GM18907 (cell line): ENCODE results near the gene BPIFB3.

Source experiments
- ATAC-seq: cut with Tn5 transposase; IDR thresholded peaks from one replicate; pipeline ENCODE4 v1.9.1; 2021; ENCODE audit warnings: mild to moderate bottlenecking, moderate library complexity; ENCODE audit not compliant: unreplicated experiment

The BPIFB3 gene

GRCh38 chr20:33053291-33054106 is at the start of gene BPIFB3:
BPIFB3 (plus strand) TSS chr20:33053903; CDS start chr20:33055436, 1,533 bp downstream.
- ATAC-seq: no peak

DNA sequence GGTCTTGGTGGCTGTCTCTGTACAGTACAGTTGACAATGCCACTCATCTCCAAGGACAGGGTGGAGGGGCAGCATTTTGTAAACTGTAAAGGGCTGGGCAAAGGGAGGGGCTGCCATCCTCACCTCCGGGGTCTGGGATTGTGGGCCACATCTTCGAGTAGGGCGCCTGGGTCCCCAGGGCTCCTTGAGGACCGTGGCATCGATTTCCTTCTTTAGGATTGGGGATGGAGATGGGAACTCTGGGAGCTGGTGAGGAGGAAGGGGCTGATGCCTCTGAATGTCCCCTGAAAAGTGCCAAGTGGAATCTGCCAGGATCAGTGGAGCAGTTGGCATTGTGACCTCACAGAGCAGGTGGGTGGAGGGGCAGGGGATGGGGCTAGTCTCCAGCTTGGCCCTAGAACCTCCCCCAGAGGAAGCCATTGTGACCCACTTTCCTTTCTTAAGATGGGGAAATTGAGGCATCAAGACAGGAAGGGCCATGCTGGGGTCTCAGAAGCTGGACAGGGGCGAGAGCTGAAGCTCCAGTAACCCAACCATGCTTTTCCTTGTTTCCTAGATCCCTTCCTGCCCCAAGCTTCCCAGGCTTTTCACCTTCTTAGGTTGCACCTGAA is 49.5 kb upstream of the BPIFB3 start, which contains the start of gene SUN5:
Gene SUN5 (minus strand): TSS at position 293 of the 611 bp plus-strand sequence. CDS start 93 bp downstream, at position 200.
- ATAC-seq: no peak

GRCh38 chr20:33005132-33005566 is 48.6 kb upstream of the BPIFB3 start:
- no peak for ATAC-seq

- ATAC-seq: no peak
Observed at GRCh38 chr20:33005908-33006775, 47.6 kb upstream of the BPIFB3 start.

GRCh38 chr20:33006776-33007375 is 46.8 kb upstream of the BPIFB3 start:
- ATAC-seq: no peak

GRCh38 chr20:33007376-33008335 is 46.0 kb upstream of the BPIFB3 start, which contains the start of gene BPIFB2:
BPIFB2 (plus strand) TSS chr20:33007704; CDS start chr20:33008575, 871 bp downstream.
- ATAC-seq: no peak

DNA sequence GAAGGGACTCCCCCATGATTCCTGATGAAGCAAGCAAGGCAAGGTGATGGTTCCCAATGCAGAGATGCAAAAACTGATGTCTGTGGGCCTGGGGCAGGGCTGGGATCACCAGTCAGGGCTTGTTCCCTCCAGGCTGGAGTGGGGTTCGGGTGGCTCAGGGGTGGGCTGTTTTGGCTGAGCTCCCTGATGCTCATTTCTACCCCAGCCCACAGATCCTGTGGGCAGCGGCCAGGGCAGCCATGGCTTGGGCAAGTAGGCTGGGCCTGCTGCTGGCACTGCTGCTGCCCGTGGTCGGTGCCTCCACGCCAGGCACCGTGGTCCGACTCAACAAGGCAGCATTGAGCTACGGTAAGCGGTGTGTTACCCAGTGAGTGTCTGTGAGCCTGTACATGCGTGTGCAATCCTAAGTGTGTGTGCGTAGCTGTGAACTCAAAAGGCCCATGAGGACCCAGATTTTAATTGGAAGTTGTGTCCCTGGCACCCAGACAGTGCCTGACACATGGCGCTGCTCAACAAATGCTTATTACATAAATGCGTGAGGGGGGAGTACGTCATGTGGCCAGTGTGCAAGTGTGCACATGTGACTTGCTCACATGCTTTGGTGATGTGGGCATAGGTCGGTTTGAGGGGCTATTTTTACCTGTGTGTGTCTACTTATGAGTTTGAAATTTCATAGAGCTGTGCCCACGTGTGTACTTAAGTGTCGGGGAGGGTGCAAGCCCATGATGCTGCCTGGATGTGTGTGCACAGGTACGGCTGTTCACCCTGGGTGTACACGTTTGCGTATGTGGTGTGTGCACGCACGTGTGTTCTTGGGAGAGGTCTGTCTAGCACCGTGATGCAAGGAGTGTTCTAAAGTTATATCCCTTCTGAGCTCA is 45.1 kb upstream of the BPIFB3 start:
- no peak for ATAC-seq

GRCh38 chr20:33009214-33010132 is 44.2 kb upstream of the BPIFB3 start:
- ATAC-seq: no peak

GRCh38 chr20:33010133-33010504 is 43.6 kb upstream of the BPIFB3 start:
- ATAC-seq: no peak

DNA sequence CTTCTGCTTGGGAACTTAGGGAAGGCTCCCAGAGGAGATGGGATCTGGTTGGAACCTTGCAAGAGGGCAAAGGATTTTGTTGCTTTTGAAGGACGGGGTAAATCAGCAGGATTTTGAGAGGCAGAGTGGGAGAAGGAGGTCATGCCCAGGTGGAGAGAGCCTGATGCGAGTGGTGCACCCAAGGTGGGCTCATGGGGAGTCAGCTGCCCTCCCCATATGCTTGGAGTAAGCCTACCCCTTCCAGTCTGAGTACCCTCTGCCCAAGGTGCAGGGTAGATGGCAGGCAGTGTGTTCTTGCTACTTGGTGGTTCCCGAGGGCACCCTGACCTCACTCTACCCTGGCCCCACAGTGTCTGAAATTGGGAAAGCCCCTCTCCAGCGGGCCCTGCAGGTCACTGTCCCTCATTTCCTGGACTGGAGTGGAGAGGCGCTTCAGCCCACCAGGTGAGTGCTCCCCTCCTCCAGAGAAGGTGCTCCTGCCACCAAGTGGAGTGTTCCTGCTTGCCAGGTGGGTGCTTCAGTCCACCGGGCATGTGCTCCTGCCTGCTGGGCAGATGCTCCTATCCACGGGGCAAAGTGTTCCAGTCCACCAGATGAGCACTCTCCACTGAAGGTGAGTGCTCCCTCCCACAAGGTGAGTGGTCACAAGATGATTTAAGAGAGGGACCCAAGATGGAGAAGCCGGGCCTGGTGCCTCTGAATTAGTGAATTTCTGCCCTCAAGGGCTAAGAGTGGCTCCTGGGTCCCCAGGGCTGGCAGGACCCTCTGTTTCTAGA is 42.8 kb upstream of the BPIFB3 start:
- no peak for ATAC-seq

DNA sequence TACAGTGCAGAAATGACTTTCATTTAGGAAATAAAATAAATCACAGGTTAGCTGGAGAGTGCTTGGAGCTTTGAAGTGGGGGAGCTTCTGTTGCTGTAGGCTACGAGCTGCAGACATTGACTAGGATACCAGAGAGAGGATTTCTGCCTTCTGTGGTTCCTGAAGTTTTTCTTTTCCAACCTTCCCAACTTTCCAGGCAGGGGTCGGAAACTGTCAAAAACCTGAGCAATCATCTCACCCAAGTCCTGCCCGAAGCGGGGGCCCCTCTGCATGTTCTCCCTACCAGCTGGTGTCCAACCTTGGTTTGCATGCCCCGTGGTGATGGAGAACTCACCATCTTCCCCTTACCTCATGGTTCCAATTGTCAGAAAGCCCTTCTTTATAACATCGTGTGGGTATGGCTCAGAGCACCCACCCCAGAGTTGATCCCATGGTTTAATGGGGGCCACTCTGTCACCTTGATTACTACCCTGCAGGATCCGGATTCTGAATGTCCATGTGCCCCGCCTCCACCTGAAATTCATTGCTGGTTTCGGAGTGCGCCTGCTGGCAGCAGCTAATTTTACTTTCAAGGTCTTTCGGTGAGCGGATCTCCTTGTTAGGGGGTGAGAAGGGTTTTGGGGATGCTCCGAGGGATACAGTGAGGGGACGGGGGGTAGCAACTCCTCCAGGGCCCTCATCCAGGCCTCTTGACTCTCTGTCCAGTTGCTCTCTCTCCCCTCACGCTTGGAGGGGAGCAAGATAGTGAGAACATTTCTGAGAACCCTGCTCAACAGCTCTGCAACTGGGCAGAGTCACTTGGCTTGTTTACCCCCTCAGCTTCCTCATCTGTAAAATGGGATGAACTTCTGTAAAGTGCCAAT is 41.1 kb upstream of the BPIFB3 start:
- ATAC-seq: no peak

DNA sequence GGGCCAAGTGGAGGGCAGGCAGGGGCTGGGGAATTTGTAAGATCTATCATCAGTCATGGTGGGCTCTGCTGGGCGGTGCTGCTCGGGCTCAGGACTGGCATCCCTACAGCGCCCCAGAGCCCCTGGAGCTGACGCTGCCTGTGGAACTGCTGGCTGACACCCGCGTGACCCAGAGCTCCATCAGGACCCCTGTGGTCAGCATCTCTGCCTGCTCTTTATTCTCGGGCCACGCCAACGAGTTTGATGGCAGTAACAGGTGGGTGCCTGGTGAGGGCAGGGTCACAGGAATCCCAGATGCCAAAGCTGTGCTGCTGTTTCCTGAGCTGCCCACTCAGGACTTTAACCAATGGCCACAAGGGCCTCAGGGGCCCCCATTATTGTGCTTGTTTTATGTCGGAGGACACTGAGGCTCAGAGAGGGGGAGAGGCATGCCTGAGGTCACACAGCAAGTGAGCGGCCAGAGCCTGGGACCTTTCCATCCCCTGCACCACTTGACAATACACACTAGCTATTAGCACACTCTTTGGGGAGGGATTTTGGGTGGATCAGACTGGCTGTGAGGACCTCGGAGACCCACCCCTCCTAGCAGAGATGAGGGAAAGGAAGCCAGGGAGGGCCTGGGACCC is 39.9 kb upstream of the BPIFB3 start:
- no peak for ATAC-seq

DNA sequence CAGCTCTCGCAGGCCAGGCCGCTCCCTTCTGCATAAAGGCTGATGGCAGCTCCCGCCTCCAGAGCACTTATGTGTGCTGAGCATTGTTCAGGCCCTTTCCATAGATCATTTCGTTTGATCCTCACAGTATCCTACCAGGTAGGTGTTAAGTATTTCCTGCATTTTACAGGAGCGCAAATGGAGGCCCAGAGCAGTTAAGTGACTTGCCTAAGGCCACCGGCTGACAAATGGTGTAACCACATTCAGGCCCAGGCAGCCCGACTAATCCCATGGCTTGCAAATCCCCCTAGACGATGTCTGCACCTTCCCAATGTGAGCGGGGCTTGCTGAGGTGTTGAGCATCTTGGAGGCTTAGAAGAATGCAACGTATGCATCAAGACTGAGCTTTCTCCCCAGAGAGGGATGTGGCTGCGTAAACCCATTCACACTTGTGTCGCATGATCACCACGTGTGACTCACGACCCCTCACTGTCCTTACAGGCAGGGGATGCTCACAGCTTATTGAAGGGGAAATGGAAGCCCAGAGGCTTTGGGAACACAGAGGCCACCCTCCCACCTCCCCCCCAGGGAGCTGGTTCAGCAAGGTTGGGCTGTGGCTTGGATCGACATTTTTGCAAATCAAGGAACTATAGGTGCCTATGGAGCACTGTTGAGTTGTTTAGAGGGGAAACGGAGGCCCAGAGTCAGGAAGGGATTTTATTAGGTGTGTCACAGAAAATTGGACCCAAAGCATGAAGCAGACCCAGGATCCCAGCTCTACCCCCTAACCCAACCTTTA is 39.2 kb upstream of the BPIFB3 start:
- ATAC-seq: no peak

DNA sequence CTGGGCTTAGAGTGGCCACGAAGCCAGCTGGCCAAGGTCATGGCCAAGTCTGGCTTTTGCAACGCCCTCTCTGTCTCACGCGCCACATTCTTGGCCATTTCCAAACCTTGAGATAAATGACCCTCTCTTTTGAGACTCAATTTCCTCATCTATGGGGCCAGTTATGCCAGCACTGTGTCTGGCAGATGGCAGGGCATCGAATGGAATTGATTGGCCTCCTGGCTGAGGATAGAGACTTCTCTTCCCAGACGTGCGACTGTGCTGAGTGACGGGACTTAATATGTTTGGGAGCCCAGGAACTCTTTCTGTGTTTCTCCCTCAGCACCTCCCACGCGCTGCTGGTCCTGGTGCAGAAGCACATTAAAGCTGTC is 38.6 kb upstream of the BPIFB3 start:
- ATAC-seq: no peak
